Measurements from ENCODE around the gene ENTPD8.

- TF ChIP-seq CTCF (IDR thresholded peaks at IDR 0.05): no peak
- TF ChIP-seq POLR2A (IDR thresholded peaks at IDR 0.05): no peak
Measured at GRCh38 chr9:137447722-137448601, 6.8 kb upstream of the ENTPD8 start.

All from uterus (tissue), 2 donors.